IMR-90 (cell line): Measurements from ENCODE around the gene TBCK.

ENCODE experiments used
- CEBPB ChIP-seq: IDR thresholded peaks from 2 replicates; pipeline ENCODE4 v1.6.1; 2012; ENCODE audit warnings: low read depth, low read length, improper control_type of control experiment
- MAFK ChIP-seq: IDR thresholded peaks from 2 replicates; pipeline ENCODE4 v1.6.1; 2012; ENCODE audit warnings: low read depth, low read length, improper control_type of control experiment
- MAZ ChIP-seq: IDR thresholded peaks from 2 replicates; pipeline ENCODE4 v1.6.1; 2012; ENCODE audit warnings: low read depth, mild to moderate bottlenecking, low read length, improper control_type of control experiment, moderate library complexity, borderline replicate concordance
- NFE2L2 ChIP-seq: fragments of 150-350 bp; IDR thresholded peaks from 2 replicates; pipeline ENCODE4 v1.6.1; 2016; ENCODE audit warnings: low read depth, mild to moderate bottlenecking, low read length
- POLR2A ChIP-seq: IDR thresholded peaks from 2 replicates; pipeline ENCODE4 v1.6.1; 2012; ENCODE audit warnings: mild to moderate bottlenecking, low read depth, low read length
- RFX5 ChIP-seq: IDR thresholded peaks from 2 replicates; pipeline ENCODE4 v1.8.0; 2012; ENCODE audit warnings: low read depth, mild to moderate bottlenecking, low read length, moderate library complexity
- SMC3 ChIP-seq: fragments of 150-350 bp; IDR thresholded peaks from 2 replicates; pipeline ENCODE4 v1.6.1; 2016; ENCODE audit warnings: low read depth, mild to moderate bottlenecking, antibody characterized with exemption, low read length, moderate library complexity
- USF2 ChIP-seq: fragments of 150-350 bp; IDR thresholded peaks from 2 replicates; pipeline ENCODE4 v1.6.1; 2017; ENCODE audit warnings: mild to moderate bottlenecking, antibody characterized with exemption, low read length, low read depth
- TF ChIP-seq, protein P1 (sequence below): conservative IDR thresholded peaks from 2 replicates; pipeline ENCODE4 v1.5.1; 2012; ENCODE audit warnings: mild to moderate bottlenecking, low read depth, low read length, improper control_type of control experiment
- TF ChIP-seq, protein P2 (sequence below): fragments of 150-350 bp; IDR thresholded peaks from 2 replicates; pipeline ENCODE4 v1.6.1; 2016; ENCODE audit warnings: low read depth, mild to moderate bottlenecking, low read length, moderate library complexity, borderline replicate concordance

GRCh38 chr4:106090826-106091225 is 225.2 kb downstream of the TBCK start:
- TF ChIP-seq, protein P1, sequence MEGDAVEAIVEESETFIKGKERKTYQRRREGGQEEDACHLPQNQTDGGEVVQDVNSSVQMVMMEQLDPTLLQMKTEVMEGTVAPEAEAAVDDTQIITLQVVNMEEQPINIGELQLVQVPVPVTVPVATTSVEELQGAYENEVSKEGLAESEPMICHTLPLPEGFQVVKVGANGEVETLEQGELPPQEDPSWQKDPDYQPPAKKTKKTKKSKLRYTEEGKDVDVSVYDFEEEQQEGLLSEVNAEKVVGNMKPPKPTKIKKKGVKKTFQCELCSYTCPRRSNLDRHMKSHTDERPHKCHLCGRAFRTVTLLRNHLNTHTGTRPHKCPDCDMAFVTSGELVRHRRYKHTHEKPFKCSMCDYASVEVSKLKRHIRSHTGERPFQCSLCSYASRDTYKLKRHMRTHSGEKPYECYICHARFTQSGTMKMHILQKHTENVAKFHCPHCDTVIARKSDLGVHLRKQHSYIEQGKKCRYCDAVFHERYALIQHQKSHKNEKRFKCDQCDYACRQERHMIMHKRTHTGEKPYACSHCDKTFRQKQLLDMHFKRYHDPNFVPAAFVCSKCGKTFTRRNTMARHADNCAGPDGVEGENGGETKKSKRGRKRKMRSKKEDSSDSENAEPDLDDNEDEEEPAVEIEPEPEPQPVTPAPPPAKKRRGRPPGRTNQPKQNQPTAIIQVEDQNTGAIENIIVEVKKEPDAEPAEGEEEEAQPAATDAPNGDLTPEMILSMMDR: no peak
- TF ChIP-seq MAFK: no peak
- no peak for TF ChIP-seq POLR2A
- no peak for TF ChIP-seq NFE2L2
- no peak for TF ChIP-seq USF2
- no peak for TF ChIP-seq RFX5
- TF ChIP-seq MAZ: no peak
- TF ChIP-seq CEBPB: no peak
- TF ChIP-seq, protein P2, sequence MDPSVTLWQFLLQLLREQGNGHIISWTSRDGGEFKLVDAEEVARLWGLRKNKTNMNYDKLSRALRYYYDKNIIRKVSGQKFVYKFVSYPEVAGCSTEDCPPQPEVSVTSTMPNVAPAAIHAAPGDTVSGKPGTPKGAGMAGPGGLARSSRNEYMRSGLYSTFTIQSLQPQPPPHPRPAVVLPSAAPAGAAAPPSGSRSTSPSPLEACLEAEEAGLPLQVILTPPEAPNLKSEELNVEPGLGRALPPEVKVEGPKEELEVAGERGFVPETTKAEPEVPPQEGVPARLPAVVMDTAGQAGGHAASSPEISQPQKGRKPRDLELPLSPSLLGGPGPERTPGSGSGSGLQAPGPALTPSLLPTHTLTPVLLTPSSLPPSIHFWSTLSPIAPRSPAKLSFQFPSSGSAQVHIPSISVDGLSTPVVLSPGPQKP: no peak
- no peak for TF ChIP-seq SMC3
